ENCODE data around the gene ERAL1.

- TF ChIP-seq POLR2A (IDR thresholded peaks at IDR 0.05) = no peak
- TF ChIP-seq, protein P1, sequence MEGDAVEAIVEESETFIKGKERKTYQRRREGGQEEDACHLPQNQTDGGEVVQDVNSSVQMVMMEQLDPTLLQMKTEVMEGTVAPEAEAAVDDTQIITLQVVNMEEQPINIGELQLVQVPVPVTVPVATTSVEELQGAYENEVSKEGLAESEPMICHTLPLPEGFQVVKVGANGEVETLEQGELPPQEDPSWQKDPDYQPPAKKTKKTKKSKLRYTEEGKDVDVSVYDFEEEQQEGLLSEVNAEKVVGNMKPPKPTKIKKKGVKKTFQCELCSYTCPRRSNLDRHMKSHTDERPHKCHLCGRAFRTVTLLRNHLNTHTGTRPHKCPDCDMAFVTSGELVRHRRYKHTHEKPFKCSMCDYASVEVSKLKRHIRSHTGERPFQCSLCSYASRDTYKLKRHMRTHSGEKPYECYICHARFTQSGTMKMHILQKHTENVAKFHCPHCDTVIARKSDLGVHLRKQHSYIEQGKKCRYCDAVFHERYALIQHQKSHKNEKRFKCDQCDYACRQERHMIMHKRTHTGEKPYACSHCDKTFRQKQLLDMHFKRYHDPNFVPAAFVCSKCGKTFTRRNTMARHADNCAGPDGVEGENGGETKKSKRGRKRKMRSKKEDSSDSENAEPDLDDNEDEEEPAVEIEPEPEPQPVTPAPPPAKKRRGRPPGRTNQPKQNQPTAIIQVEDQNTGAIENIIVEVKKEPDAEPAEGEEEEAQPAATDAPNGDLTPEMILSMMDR (IDR thresholded peaks at IDR 0.05) = no peak
- no peak for TF ChIP-seq EP300 (IDR thresholded peaks at IDR 0.05)
Observed at GRCh38 chr17:28839221-28839620, 15.6 kb upstream of the ERAL1 start.

Data from tibial nerve (tissue), 4 donors.